HUES6 (cell line): ENCODE measurements around the gene ARMC9.

ENCODE experiments used
- H3K27ac ChIP-seq: 2 replicates; pipeline ENCODE4 v1.7.0; 2013; ENCODE audit warnings: low read depth, mild to moderate bottlenecking, low read length, inconsistent platforms
- H3K27me3 ChIP-seq: 2 replicates; pipeline ENCODE4 v1.6.1; 2013; ENCODE audit warnings: low read length; ENCODE audit not compliant: control insufficient read depth, insufficient read depth
- H3K36me3 ChIP-seq: 2 replicates; pipeline ENCODE4 v1.6.1; 2013; ENCODE audit warnings: low read length; ENCODE audit not compliant: control insufficient read depth, insufficient read depth
- H3K4me1 ChIP-seq: 2 replicates; pipeline ENCODE4 v1.6.1; 2013; ENCODE audit warnings: low read length; ENCODE audit not compliant: control insufficient read depth, insufficient read depth
- H3K4me3 ChIP-seq: 2 replicates; pipeline ENCODE4 v1.5.1; 2013; ENCODE audit warnings: low read depth, low read length
- H3K9ac ChIP-seq: one replicate; pipeline ENCODE4 v1.6.1; 2013; ENCODE audit warnings: mild to moderate bottlenecking, low read length
- H3K9me3 ChIP-seq: 2 replicates; pipeline ENCODE4 v1.6.1; 2013; ENCODE audit warnings: low read depth, low read length; ENCODE audit not compliant: control insufficient read depth, insufficient read depth

The ARMC9 gene

DNA sequence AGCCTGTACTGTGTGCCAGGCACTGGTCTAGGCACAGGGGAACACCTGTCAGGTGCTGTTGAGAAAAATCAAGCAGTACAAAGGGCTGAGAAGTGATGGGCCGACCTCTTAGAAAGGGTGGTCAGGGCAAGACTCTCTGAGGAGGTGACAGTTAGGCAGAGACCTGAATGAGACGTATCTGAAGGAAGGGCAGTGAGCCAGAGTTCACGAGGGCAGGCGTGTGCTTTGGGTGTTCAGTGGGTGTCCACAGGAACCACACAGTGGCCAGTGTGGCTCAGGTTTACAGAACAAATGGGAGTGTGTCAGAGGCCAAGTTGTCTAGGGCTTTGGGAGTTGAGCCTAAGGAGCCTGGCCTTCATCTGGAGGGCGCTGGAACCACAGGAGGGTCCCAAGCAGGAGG, 6.2 kb downstream of the ARMC9 start:
- Histone ChIP-seq H3K27me3 (no peaks in the 10 kb centered on the region), H3K4me1 (peaks cover 13% of the 10 kb centered on the region; the same call in 1 of the 2 replicates), H3K36me3 (peaks cover 32% of the 10 kb centered on the region), H3K4me3 (no peak overlapping the region), H3K27ac (no peak overlapping the region), H3K9me3 (peaks cover 7% of the 10 kb centered on the region; the same call in 1 of the 2 replicates), H3K9ac (no peak overlapping the region)

- Histone ChIP-seq H3K9me3 (peaks cover 3% of the 10 kb centered on the region; the same call in 1 of the 2 replicates), H3K4me1 (no peaks in the 10 kb centered on the region), H3K27ac (no peak overlapping the region), H3K27me3 (no peaks in the 10 kb centered on the region), H3K36me3 (peaks cover 52% of the 10 kb centered on the region), H3K4me3 (no peak overlapping the region), H3K9ac (no peak overlapping the region)
These were observed 9.3 kb downstream of the ARMC9 start for GRCh38 chr2:231207734-231208133.

GRCh38 chr2:231210782-231211181, 12.4 kb downstream of the ARMC9 start:
- Histone ChIP-seq H3K4me3 (no peak overlapping the region), H3K9me3 (no peaks in the 10 kb centered on the region), H3K27ac (no peak overlapping the region), H3K9ac (no peak overlapping the region), H3K36me3 (peaks cover 64% of the 10 kb centered on the region), H3K27me3 (no peaks in the 10 kb centered on the region), H3K4me1 (no peaks in the 10 kb centered on the region)

DNA sequence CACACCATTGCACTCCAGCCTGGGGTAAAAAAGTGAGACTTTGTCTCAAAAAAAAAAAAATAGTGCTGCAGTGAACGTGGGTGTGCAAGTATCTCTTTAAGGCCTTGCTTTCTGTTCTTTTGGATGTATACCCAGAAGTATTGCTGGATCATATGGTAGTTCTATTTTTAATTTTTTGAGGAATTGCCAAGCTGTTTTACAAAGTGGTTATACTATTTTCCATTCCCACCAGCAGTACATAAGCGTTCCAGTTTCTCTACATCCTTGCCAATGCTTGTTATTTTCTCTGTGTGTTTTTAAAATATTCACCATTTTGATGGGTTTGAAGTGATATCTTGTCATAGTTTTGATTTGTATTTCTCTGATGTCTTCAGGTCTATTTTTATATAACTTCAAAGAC, 13.1 kb downstream of the ARMC9 start:
- no peak overlapping the region for H3K4me3 ChIP-seq

DNA sequence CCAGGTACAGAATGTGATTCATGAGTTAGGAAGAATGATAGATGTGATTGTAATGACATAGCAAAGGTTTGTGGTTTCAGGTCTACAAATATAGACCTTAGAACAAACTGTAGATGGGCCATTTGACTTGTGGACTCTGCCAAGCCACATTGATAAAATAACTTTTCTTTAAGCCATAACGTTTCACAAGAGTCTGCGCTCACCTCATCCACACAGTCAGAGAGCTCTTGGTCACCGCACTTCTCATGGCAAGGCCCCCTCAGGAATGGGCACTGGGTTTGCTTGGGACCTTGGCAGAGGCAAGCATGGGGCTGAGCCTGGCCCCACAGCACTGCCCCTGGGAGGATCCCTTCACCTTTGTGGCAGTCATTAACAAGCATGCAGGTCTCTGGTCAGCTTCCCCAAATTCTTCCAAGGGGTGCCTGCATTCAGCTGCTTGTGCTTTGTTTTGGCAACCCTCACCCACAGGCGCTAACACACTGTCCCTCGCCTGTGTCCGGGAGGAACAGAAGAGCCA, 14.0 kb downstream of the ARMC9 start:
- H3K27ac ChIP-seq, result no peak overlapping the region
- H3K9ac ChIP-seq, result no peak overlapping the region

More for the DNA sequence above, 13.1 kb downstream of the ARMC9 start:
- H3K36me3 ChIP-seq, result peaks cover 70% of the 10 kb centered on the region
- H3K27ac ChIP-seq, result no peak overlapping the region
- no peaks in the 10 kb centered on the region for H3K27me3 ChIP-seq
- no peak overlapping the region for H3K9ac ChIP-seq
- no peaks in the 10 kb centered on the region for H3K9me3 ChIP-seq
- H3K4me1 ChIP-seq, result no peaks in the 10 kb centered on the region

DNA sequence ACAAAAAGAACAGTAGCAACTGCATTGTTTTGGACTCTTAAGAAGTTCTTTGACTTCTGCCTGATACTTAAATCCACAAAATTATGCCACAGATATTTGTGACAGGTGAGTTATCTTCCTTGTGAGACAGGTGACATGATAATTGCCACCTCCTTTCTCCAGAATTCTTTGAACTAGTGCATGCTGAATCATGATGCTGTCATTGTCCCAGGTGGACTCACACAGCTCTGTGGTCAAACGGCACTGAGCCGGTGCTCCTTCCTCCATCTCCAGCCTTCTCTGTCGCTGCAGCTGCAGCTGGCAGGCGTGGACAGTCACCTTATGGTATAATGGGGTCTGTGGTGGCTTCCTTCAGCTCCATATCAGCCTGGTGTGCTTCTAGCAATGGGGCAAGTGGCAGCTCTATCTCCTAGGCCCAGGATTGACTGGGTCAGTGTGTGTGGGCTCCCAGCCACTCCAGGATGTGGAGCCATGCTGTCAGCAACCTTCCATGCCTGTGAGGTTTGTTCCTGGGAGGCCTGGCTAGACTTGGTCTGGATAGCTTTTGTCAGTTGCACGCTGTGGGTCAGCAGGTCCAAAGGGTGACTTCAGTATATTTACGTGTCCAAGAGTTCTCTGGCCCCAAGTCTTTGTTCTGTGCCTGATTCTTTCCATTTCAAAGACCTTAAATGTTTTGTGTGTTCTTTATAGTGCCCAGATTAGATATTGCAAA, 15.7 kb downstream of the ARMC9 start:
- Histone ChIP-seq H3K27ac (no peak overlapping the region), H3K9me3 (no peaks in the 10 kb centered on the region), H3K27me3 (no peaks in the 10 kb centered on the region), H3K9ac (no peak overlapping the region), H3K36me3 (peaks cover 75% of the 10 kb centered on the region), H3K4me1 (no peaks in the 10 kb centered on the region), H3K4me3 (no peak overlapping the region)

More for the DNA sequence above, 14.0 kb downstream of the ARMC9 start:
- H3K9me3 ChIP-seq, result no peaks in the 10 kb centered on the region
- no peaks in the 10 kb centered on the region for H3K4me1 ChIP-seq
- no peaks in the 10 kb centered on the region for H3K27me3 ChIP-seq
- H3K4me3 ChIP-seq, result no peak overlapping the region
- peaks cover 79% of the 10 kb centered on the region for H3K36me3 ChIP-seq

GRCh38 chr2:231218366-231218765, 19.9 kb downstream of the ARMC9 start:
- Histone ChIP-seq H3K27ac (no peak overlapping the region), H3K9me3 (no peaks in the 10 kb centered on the region), H3K4me1 (no peaks in the 10 kb centered on the region), H3K9ac (no peak overlapping the region), H3K36me3 (peaks cover 74% of the 10 kb centered on the region), H3K27me3 (no peaks in the 10 kb centered on the region), H3K4me3 (no peak overlapping the region)

DNA sequence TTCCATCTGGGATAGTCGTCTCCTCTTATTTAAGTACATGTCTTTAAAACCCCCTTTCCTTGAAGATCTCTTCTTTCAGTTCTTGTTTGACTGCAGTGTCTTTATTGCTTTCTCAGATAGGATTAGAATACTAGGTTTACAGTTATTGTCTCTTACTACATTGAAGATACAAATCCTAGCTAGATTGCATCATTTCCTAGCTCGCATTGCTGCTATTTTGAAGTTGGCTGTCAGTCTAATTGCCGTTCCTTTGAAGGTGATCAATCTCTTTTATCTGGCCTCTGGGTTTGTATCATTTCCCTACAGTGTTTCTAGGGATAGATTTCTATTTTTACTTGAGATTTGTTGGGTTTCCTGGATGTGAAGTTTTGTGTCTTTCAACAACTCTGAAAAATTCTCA, 20.9 kb downstream of the ARMC9 start:
- no peak overlapping the region for H3K9ac ChIP-seq
- H3K36me3 ChIP-seq, result peaks cover 72% of the 10 kb centered on the region
- H3K4me1 ChIP-seq, result no peaks in the 10 kb centered on the region
- no peaks in the 10 kb centered on the region for H3K27me3 ChIP-seq
- H3K9me3 ChIP-seq, result no peaks in the 10 kb centered on the region
- no peak overlapping the region for H3K27ac ChIP-seq
- no peak overlapping the region for H3K4me3 ChIP-seq

DNA sequence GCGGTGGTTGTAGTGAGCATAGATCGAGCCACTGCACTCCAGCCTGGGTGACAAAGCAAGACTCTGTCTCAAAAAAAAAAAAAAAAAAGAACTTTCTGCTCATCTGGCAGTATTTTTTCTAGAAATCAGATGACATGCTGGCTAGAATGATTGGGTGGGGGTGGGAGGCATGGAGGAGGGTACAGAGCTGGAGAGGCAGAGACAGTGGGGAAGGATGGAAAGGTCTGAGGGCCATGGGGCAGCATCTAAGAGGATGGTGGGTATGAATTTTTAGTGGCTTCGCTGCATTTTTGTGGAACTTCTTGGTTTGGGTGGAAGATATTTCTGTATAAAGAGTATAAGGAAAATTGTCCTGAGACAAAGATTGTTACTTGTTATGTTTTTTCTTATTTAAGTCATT, 23.3 kb downstream of the ARMC9 start:
- H3K27ac ChIP-seq, result no peak overlapping the region
- no peak overlapping the region for H3K4me3 ChIP-seq
- H3K9ac ChIP-seq, result no peak overlapping the region
- H3K27me3 ChIP-seq, result no peaks in the 10 kb centered on the region
- no peaks in the 10 kb centered on the region for H3K9me3 ChIP-seq
- peaks cover 56% of the 10 kb centered on the region for H3K36me3 ChIP-seq
- no peaks in the 10 kb centered on the region for H3K4me1 ChIP-seq

DNA sequence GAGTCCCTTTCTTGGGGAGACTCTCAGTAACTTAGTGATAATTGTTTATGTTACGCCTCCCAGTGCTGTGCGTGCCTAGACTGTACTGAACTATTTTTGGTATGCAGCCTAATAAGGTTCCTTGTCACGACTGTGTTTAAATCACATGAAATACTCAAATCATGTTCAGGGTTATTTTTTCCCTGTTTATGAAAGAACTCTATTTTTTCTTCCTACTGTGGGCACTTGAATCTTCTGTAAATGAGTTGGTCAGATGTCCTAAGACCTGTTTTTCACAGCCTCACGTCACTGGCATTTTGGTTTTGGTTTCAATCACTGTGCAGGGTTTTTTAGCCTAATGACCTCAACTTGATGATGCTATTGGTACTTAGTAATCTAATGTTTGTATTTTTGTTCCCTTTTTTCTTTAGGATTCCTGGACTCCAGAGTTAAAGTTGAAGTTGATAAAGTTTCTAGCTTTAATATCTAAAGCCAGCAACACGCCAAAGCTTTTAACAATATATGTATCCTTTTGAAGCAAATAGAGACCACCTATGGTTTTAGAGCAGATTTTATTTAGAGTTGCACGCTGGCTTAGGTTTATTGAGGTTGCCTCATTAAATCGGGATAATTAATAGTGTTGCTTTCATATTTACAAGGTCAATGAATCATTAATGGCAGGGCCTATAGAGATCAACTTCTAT, 24.0 kb downstream of the ARMC9 start:
- no peaks in the 10 kb centered on the region for H3K27me3 ChIP-seq
- peaks cover 50% of the 10 kb centered on the region for H3K36me3 ChIP-seq
- H3K4me3 ChIP-seq, result no peak overlapping the region
- no peak overlapping the region for H3K27ac ChIP-seq
- no peak overlapping the region for H3K9ac ChIP-seq
- H3K9me3 ChIP-seq, result no peaks in the 10 kb centered on the region
- H3K4me1 ChIP-seq, result peaks cover under 1% of the 10 kb centered on the region; the same call in 1 of the 2 replicates

GRCh38 chr2:231223001-231223375, 24.6 kb downstream of the ARMC9 start:
- H3K9ac ChIP-seq, result no peak overlapping the region
- H3K27me3 ChIP-seq, result no peaks in the 10 kb centered on the region
- H3K4me1 ChIP-seq, result peaks cover 6% of the 10 kb centered on the region
- H3K9me3 ChIP-seq, result no peaks in the 10 kb centered on the region
- peaks cover 48% of the 10 kb centered on the region for H3K36me3 ChIP-seq
- H3K4me3 ChIP-seq, result no peak overlapping the region
- H3K27ac ChIP-seq, result no peak overlapping the region
